ENCODE measurements around the gene THSD4. TPM values are rescaled to one million over a fixed set of nuclear protein-coding genes. Genes with fewer than 3 reads are reported as not detected.

THSD4 gene
- polyA plus RNA-seq, 1 donor from 2014 or later = 0.46 TPM

DNA sequence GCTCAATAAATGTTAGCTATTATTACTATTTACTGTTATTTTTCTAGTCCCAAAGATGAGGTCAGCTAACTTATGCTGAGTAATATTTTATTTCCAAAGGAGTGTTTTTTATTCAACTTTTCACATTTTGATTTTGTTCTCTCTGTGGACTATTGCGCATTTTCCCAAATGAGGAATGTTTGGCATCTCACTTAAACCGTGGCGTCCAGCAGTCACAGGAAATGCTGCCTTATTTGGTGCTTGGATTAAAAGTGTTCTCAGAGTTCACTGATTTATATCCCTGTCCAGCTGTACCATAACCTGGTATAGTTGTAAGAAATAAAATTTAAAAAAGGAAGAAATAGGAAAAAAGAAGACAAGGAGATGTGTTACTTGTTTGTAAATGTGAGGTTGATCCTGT lies 166.8 kb downstream of the THSD4 start:
- Histone ChIP-seq H3K79me2 (replicated peaks; ENCODE audit: insufficient read depth, low read length) (no peaks in the 10 kb centered on the region), H2AFZ (ENCODE audit: low read depth, low read length) (no peak overlapping the region), H3K9me2 (ENCODE audit: insufficient read depth, low read length) (no peaks in the 10 kb centered on the region), H3K27me3 (ENCODE audit: insufficient read depth, low read depth, low read length) (no peaks in the 10 kb centered on the region), H4K20me1 (ENCODE audit: insufficient read depth) (no peaks in the 10 kb centered on the region), H3K4me3 (ENCODE audit: low read length) (no peak overlapping the region), H3K9ac (ENCODE audit: low read length) (no peak overlapping the region), H3K27ac (ENCODE audit: low read length) (no peak overlapping the region), H3F3A (ENCODE audit: insufficient read depth, low read length, poor library complexity, severe bottlenecking) (no peaks in the 10 kb centered on the region), H3K36me3 (ENCODE audit: insufficient read depth, low read length) (no peaks in the 10 kb centered on the region), H3K9me3 (ENCODE audit: low read length) (no peaks in the 10 kb centered on the region), H3K4me2 (ENCODE audit: low read length) (no peak overlapping the region)
- TF ChIP-seq SMC3 (conservative IDR thresholded peaks at IDR 0.05; ENCODE audit: poor library complexity) = no peak
- TF ChIP-seq, protein P1, sequence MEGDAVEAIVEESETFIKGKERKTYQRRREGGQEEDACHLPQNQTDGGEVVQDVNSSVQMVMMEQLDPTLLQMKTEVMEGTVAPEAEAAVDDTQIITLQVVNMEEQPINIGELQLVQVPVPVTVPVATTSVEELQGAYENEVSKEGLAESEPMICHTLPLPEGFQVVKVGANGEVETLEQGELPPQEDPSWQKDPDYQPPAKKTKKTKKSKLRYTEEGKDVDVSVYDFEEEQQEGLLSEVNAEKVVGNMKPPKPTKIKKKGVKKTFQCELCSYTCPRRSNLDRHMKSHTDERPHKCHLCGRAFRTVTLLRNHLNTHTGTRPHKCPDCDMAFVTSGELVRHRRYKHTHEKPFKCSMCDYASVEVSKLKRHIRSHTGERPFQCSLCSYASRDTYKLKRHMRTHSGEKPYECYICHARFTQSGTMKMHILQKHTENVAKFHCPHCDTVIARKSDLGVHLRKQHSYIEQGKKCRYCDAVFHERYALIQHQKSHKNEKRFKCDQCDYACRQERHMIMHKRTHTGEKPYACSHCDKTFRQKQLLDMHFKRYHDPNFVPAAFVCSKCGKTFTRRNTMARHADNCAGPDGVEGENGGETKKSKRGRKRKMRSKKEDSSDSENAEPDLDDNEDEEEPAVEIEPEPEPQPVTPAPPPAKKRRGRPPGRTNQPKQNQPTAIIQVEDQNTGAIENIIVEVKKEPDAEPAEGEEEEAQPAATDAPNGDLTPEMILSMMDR (IDR thresholded peaks at IDR 0.05; ENCODE audit: poor library complexity, severe bottlenecking) = no peak

DNA sequence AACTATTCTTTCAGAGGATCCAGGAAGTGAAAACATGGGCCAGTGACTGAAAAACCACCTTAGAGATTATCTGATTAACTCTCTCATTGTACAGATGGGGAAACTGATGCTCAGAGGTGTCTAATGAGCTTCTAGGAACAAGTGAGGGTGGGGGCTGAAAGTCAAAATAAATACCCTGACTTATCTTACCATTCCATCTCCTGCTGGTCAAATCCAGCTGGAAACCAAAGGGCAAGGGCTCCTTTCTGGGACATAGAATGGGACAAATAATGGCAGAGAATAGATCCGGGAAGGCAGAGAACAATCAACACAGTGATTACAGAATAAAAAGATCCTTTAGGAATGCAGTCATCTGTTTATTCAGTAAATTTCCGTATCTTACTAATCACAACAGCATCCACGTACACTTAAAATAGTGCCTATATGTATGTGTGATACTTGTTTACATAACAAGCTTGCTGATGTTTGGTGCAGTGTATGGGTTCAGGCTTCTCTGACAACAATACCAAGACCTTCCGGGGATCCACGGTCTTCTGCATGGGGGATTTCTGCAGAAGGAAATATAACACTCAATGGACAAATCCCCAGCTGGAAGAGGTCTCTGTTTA lies 173.2 kb downstream of the THSD4 start:
- TF ChIP-seq SMC3 (conservative IDR thresholded peaks at IDR 0.05; ENCODE audit: poor library complexity) = no peak
- TF ChIP-seq RAD21 (conservative IDR thresholded peaks at IDR 0.05) = no peak
- TF ChIP-seq, protein P2, sequence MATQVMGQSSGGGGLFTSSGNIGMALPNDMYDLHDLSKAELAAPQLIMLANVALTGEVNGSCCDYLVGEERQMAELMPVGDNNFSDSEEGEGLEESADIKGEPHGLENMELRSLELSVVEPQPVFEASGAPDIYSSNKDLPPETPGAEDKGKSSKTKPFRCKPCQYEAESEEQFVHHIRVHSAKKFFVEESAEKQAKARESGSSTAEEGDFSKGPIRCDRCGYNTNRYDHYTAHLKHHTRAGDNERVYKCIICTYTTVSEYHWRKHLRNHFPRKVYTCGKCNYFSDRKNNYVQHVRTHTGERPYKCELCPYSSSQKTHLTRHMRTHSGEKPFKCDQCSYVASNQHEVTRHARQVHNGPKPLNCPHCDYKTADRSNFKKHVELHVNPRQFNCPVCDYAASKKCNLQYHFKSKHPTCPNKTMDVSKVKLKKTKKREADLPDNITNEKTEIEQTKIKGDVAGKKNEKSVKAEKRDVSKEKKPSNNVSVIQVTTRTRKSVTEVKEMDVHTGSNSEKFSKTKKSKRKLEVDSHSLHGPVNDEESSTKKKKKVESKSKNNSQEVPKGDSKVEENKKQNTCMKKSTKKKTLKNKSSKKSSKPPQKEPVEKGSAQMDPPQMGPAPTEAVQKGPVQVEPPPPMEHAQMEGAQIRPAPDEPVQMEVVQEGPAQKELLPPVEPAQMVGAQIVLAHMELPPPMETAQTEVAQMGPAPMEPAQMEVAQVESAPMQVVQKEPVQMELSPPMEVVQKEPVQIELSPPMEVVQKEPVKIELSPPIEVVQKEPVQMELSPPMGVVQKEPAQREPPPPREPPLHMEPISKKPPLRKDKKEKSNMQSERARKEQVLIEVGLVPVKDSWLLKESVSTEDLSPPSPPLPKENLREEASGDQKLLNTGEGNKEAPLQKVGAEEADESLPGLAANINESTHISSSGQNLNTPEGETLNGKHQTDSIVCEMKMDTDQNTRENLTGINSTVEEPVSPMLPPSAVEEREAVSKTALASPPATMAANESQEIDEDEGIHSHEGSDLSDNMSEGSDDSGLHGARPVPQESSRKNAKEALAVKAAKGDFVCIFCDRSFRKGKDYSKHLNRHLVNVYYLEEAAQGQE (IDR thresholded peaks at IDR 0.05; ENCODE audit: borderline replicate concordance) = no peak
- no peak for TF ChIP-seq EP300 (conservative IDR thresholded peaks at IDR 0.05; ENCODE audit: poor library complexity, severe bottlenecking)
- TF ChIP-seq EZH2 (IDR thresholded peaks at IDR 0.05; ENCODE audit: borderline replicate concordance, insufficient read depth, low read length, poor library complexity, severe bottlenecking) = no peak
- TF ChIP-seq POLR2AphosphoS5 (IDR thresholded peaks at IDR 0.05) = no peak
- no peak for TF ChIP-seq TAF1 (IDR thresholded peaks at IDR 0.05; ENCODE audit: low read depth)
- Histone ChIP-seq H3K79me2 (replicated peaks; ENCODE audit: insufficient read depth, low read length) (no peaks in the 10 kb centered on the region), H3F3A (ENCODE audit: insufficient read depth, low read length, poor library complexity, severe bottlenecking) (no peaks in the 10 kb centered on the region), H3K9me2 (ENCODE audit: insufficient read depth, low read length) (no peaks in the 10 kb centered on the region), H3K4me2 (ENCODE audit: low read length) (no peak overlapping the region), H3K4me3 (ENCODE audit: low read length) (no peak overlapping the region), H3K36me3 (ENCODE audit: insufficient read depth, low read length) (no peaks in the 10 kb centered on the region), H3K9me3 (ENCODE audit: low read length) (no peaks in the 10 kb centered on the region), H3K27me3 (ENCODE audit: insufficient read depth, low read depth, low read length) (no peaks in the 10 kb centered on the region), H2AFZ (ENCODE audit: low read depth, low read length) (no peak overlapping the region), H3K9ac (ENCODE audit: low read length) (no peak overlapping the region), H3K27ac (ENCODE audit: low read length) (no peak overlapping the region), H4K20me1 (ENCODE audit: insufficient read depth) (no peaks in the 10 kb centered on the region)

DNA sequence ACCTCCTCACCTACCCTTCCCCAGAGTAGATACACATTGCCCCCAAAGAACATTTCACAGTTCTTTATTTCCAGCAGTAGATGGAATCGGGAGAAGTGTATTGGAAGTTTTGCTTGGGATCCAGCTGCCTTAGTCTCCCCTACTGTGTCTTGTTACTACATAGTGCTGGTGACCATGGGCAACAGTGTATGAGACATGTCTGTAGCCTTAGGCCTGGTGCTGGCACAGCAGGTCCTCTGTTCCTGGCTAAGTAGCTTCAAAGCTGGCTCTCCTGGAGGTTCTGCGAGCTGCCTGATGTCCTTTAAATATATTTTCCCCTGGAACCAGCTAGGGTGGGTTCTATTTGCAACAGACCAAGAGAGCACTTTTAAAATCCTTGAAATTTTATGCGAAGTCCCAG lies 174.7 kb downstream of the THSD4 start:
- Histone ChIP-seq H3K27me3 (ENCODE audit: insufficient read depth, low read depth, low read length) (no peaks in the 10 kb centered on the region), H3K79me2 (replicated peaks; ENCODE audit: insufficient read depth, low read length) (no peaks in the 10 kb centered on the region), H3F3A (ENCODE audit: insufficient read depth, low read length, poor library complexity, severe bottlenecking) (no peaks in the 10 kb centered on the region), H3K9ac (ENCODE audit: low read length) (no peak overlapping the region), H3K9me3 (ENCODE audit: low read length) (no peaks in the 10 kb centered on the region), H3K4me3 (ENCODE audit: low read length) (no peak overlapping the region), H3K4me2 (ENCODE audit: low read length) (no peak overlapping the region), H3K27ac (ENCODE audit: low read length) (no peak overlapping the region), H4K20me1 (ENCODE audit: insufficient read depth) (no peaks in the 10 kb centered on the region), H3K9me2 (ENCODE audit: insufficient read depth, low read length) (no peaks in the 10 kb centered on the region), H2AFZ (ENCODE audit: low read depth, low read length) (no peak overlapping the region), H3K36me3 (ENCODE audit: insufficient read depth, low read length) (no peaks in the 10 kb centered on the region)
- no peak for TF ChIP-seq EP300 (conservative IDR thresholded peaks at IDR 0.05; ENCODE audit: poor library complexity, severe bottlenecking)
- no peak for TF ChIP-seq POLR2AphosphoS5 (IDR thresholded peaks at IDR 0.05)
- no peak for TF ChIP-seq TAF1 (IDR thresholded peaks at IDR 0.05; ENCODE audit: low read depth)
- TF ChIP-seq, protein P1 (IDR thresholded peaks at IDR 0.05; ENCODE audit: poor library complexity, severe bottlenecking) = no peak
- no peak for TF ChIP-seq SMC3 (conservative IDR thresholded peaks at IDR 0.05; ENCODE audit: poor library complexity)
- no peak for TF ChIP-seq RAD21 (conservative IDR thresholded peaks at IDR 0.05)
- TF ChIP-seq EZH2 (IDR thresholded peaks at IDR 0.05; ENCODE audit: borderline replicate concordance, insufficient read depth, low read length, poor library complexity, severe bottlenecking) = no peak
- TF ChIP-seq, protein P2 (IDR thresholded peaks at IDR 0.05; ENCODE audit: borderline replicate concordance) = no peak
- TF ChIP-seq MXI1 (conservative IDR thresholded peaks at IDR 0.05; ENCODE audit: poor library complexity, severe bottlenecking) = no peak

All from neural cell (in vitro differentiated cells).